GM23338 (cell line): ENCODE measurements around the gene CUX1. TPM values are rescaled to one million over a fixed set of nuclear protein-coding genes. Genes with fewer than 3 reads are reported as not detected.

ENCODE experiments used
- ATAC-seq: fragments of 200-7000 bp; cut with Tn5 transposase; 3 replicates; pipeline ENCODE4 v1.9.1; 2020
- DNase-seq: peaks from one replicate; pipeline ENCODE4 v3.0.0-alpha.2; 2015; ENCODE audit warnings: low spot score
- H2AFZ ChIP-seq: fragments of 200-600 bp; sonication (generic); 2 replicates; pipeline ENCODE4 v1.8.0; 2016; ENCODE audit warnings: antibody characterized with exemption, mild to moderate bottlenecking, moderate library complexity
- H3F3A ChIP-seq: fragments of 200-600 bp; sonication (generic); replicated peaks from 2 replicates; pipeline ENCODE4 v1.8.0; 2017; ENCODE audit warnings: antibody characterized with exemption, mixed run types, low read depth
- H3K27ac ChIP-seq: fragments of 200-600 bp; sonication (generic); 2 replicates; pipeline ENCODE4 v1.6.1; 2016; ENCODE audit warnings: low read depth
- H3K27me3 ChIP-seq: fragments of 200-600 bp; sonication (generic); 2 replicates; pipeline ENCODE4 v1.8.0; 2016; ENCODE audit warnings: mild to moderate bottlenecking, mixed run types, moderate library complexity; ENCODE audit not compliant: insufficient read depth
- H3K36me3 ChIP-seq: fragments of 200-600 bp; sonication (generic); 2 replicates; pipeline ENCODE4 v1.8.0; 2016; ENCODE audit warnings: mild to moderate bottlenecking; ENCODE audit not compliant: insufficient read depth
- H3K4me1 ChIP-seq: fragments of 200-600 bp; sonication (generic); 2 replicates; pipeline ENCODE4 v1.8.0; 2016; ENCODE audit warnings: mild to moderate bottlenecking, moderate library complexity; ENCODE audit not compliant: insufficient read depth
- H3K4me2 ChIP-seq: fragments of 200-600 bp; sonication (generic); 2 replicates; pipeline ENCODE4 v1.7.1; 2017; ENCODE audit warnings: mixed run types
- H3K4me3 ChIP-seq: fragments of 200-600 bp; sonication (generic); 2 replicates; pipeline ENCODE4 v1.6.1; 2016; ENCODE audit warnings: mixed run types
- H3K79me2 ChIP-seq: fragments of 200-600 bp; sonication (generic); replicated peaks from 2 replicates; pipeline ENCODE4 v1.8.0; 2017; ENCODE audit warnings: mild to moderate bottlenecking; ENCODE audit not compliant: insufficient read depth
- H3K9me2 ChIP-seq: fragments of 200-600 bp; sonication (generic); 2 replicates; pipeline ENCODE4 v1.8.0; 2017; ENCODE audit not compliant: insufficient read depth
- H4K20me1 ChIP-seq: fragments of 200-600 bp; sonication (generic); replicated peaks from 2 replicates; pipeline ENCODE4 v1.8.0; 2017; ENCODE audit warnings: mild to moderate bottlenecking; ENCODE audit not compliant: insufficient read depth
- H3K27ac Mint-ChIP-seq: 2 replicates; pipeline ENCODE4 v1.8.0; 2020; ENCODE audit warnings: inconsistent platforms, mild to moderate bottlenecking, moderate library complexity, mixed read lengths
- H3K27me3 Mint-ChIP-seq: 3 replicates; pipeline ENCODE4 v1.8.0; 2022; ENCODE audit warnings: low read depth, mild to moderate bottlenecking, moderate library complexity, mixed read lengths, inconsistent platforms; ENCODE audit not compliant: insufficient read depth, poor library complexity
- H3K36me3 Mint-ChIP-seq: 3 replicates; pipeline ENCODE4 v1.8.0; 2021; ENCODE audit warnings: low read depth, mild to moderate bottlenecking, inconsistent platforms, moderate library complexity, mixed read lengths
- H3K4me1 Mint-ChIP-seq: 3 replicates; pipeline ENCODE4 v1.8.0; 2020; ENCODE audit warnings: mild to moderate bottlenecking, inconsistent platforms, mixed read lengths
- H3K4me3 Mint-ChIP-seq: 3 replicates; pipeline ENCODE4 v1.8.0; 2021; ENCODE audit warnings: moderate library complexity, mild to moderate bottlenecking, inconsistent platforms, mixed read lengths
- H3K9me3 Mint-ChIP-seq: 3 replicates; pipeline ENCODE4 v1.8.0; 2020; ENCODE audit warnings: moderate library complexity, mild to moderate bottlenecking, inconsistent platforms, mixed read lengths
- CREB1 ChIP-seq: fragments of 250-450 bp; sonication (Bioruptor Pico); IDR thresholded peaks from 2 replicates; pipeline ENCODE4 v1.5.0; 2020; ENCODE audit warnings: low read depth, mild to moderate bottlenecking, moderate library complexity
- EZH2 ChIP-seq: fragments of 200-600 bp; sonication (generic); IDR thresholded peaks from one replicate; pipeline ENCODE4 v1.8.0; 2017; ENCODE audit warnings: antibody characterized with exemption, mild to moderate bottlenecking, low read depth; ENCODE audit not compliant: unreplicated experiment
- EZH2phosphoT487 ChIP-seq: fragments of 200-600 bp; sonication (generic); IDR thresholded peaks from one replicate; pipeline ENCODE4 v1.8.1; 2018; ENCODE audit warnings: antibody characterized with exemption; ENCODE audit not compliant: unreplicated experiment
- JUNB ChIP-seq: IDR thresholded peaks from one replicate; pipeline ENCODE4 v1.6.1; 2016; ENCODE audit warnings: antibody characterized with exemption; ENCODE audit not compliant: unreplicated experiment
- NANOG ChIP-seq: IDR thresholded peaks from 2 replicates; pipeline ENCODE4 v1.6.1; 2016; ENCODE audit warnings: antibody characterized with exemption, borderline replicate concordance
- POLR2AphosphoS5 ChIP-seq: IDR thresholded peaks from 2 replicates; pipeline ENCODE4 v1.6.1; 2016; ENCODE audit warnings: antibody characterized with exemption, low read depth
- STAT1 ChIP-seq: IDR thresholded peaks from one replicate; pipeline ENCODE4 v1.6.1; 2016; ENCODE audit warnings: antibody characterized with exemption; ENCODE audit not compliant: unreplicated experiment
- ZNF114 ChIP-seq: fragments of 250-450 bp; sonication (Bioruptor Pico); IDR thresholded peaks from 2 replicates; pipeline ENCODE4 v1.5.0; 2020; ENCODE audit warnings: mild to moderate bottlenecking, moderate library complexity
- ZNF331 ChIP-seq: fragments of 250-450 bp; sonication (Bioruptor Pico); IDR thresholded peaks from 2 replicates; pipeline ENCODE4 v1.5.0; 2020; ENCODE audit warnings: low read depth, mild to moderate bottlenecking, moderate library complexity
- ZNF462 ChIP-seq: fragments of 250-450 bp; sonication (Bioruptor Pico); IDR thresholded peaks from 2 replicates; pipeline ENCODE4 v1.5.0; 2020; ENCODE audit warnings: mild to moderate bottlenecking, moderate library complexity
- polyA plus RNA-seq: library from polyadenylated mRNA; unstranded; fragments of >200 nt; fragmentation: Nextera tagmentation; extraction: Ambion mirVana; gene quantifications from 2 replicates; pipeline ENCODE4 v1.2.1, GENCODE V29; 2016
- total RNA-seq: library from RNA; depleted of rRNA; stranded (reverse); fragments of >200 nt; shearing (Covaris generic); gene quantifications from 2 replicates; pipeline ENCODE4 v1.2.3, GENCODE V29; 2014
- TF ChIP-seq, protein P1 (sequence below): IDR thresholded peaks from 2 replicates; pipeline ENCODE4 v1.6.1; 2016; ENCODE audit warnings: antibody characterized with exemption
- TF ChIP-seq, protein P2 (sequence below), 2 experiments: fragments of 200-600 bp in 1 of 2; sonication (generic) in 1 of 2; conservative IDR thresholded peaks; 2 replicates each; pipeline versions ENCODE4 v1.5.1 to v1.6.1; 2016 to 2017; ENCODE audit warnings: antibody characterized with exemption in 2 of 2, low read depth in 2 of 2, mild to moderate bottlenecking in 2 of 2, moderate library complexity in 1 of 2
- TF ChIP-seq, protein P3 (sequence below): IDR thresholded peaks from one replicate; pipeline ENCODE4 v1.6.1; 2018; ENCODE audit warnings: antibody characterized with exemption; ENCODE audit not compliant: unreplicated experiment

Gene CUX1
- total and polyA plus RNA-seq, 2 experiments from 2014 or later: 49.9 to 64.0 TPM

DNA sequence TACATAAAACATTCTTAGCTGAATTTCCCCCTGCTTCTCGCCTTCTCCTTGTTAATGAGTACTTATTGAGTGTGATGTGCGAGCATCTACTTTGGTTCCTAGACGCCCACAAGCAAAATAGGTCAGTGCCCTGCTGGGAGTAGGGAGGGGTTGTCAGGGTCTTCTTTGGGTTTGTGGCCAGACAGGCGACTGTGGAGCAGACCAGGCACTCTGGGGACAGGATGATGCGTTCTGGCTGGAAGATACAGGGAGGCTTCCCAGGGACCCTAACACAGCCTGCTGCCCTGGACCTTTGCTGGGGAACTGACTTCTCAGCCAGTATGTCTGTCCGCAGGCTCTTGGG is 227.2 kb downstream of the CUX1 start:
- Mint-ChIP-seq H3K4me1 (0 out of 3 replicates have a peak, but pooled peaks cover 3% of the 10 kb centered on the region), H3K9me3 (no peaks in the 10 kb centered on the region), H3K4me3 (no peak overlapping the region), H3K27ac (no peak overlapping the region), H3K36me3 (no peaks in the 10 kb centered on the region; the same call in 2 of the 3 replicates), H3K27me3 (peaks cover 5% of the 10 kb centered on the region)
- no peak overlapping the region for H2AFZ ChIP-seq
- ATAC-seq: no peak
- no peaks in the 10 kb centered on the region for H3K4me1 ChIP-seq
- TF ChIP-seq POLR2AphosphoS5: no peak
- TF ChIP-seq, protein P1, sequence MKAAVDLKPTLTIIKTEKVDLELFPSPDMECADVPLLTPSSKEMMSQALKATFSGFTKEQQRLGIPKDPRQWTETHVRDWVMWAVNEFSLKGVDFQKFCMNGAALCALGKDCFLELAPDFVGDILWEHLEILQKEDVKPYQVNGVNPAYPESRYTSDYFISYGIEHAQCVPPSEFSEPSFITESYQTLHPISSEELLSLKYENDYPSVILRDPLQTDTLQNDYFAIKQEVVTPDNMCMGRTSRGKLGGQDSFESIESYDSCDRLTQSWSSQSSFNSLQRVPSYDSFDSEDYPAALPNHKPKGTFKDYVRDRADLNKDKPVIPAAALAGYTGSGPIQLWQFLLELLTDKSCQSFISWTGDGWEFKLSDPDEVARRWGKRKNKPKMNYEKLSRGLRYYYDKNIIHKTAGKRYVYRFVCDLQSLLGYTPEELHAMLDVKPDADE: no peak
- no peak for TF ChIP-seq ZNF462
- no peak for TF ChIP-seq STAT1
- TF ChIP-seq EZH2phosphoT487: no peak
- no peak for TF ChIP-seq CREB1 (CRISPR knock-in tag)
- TF ChIP-seq, protein P2, sequence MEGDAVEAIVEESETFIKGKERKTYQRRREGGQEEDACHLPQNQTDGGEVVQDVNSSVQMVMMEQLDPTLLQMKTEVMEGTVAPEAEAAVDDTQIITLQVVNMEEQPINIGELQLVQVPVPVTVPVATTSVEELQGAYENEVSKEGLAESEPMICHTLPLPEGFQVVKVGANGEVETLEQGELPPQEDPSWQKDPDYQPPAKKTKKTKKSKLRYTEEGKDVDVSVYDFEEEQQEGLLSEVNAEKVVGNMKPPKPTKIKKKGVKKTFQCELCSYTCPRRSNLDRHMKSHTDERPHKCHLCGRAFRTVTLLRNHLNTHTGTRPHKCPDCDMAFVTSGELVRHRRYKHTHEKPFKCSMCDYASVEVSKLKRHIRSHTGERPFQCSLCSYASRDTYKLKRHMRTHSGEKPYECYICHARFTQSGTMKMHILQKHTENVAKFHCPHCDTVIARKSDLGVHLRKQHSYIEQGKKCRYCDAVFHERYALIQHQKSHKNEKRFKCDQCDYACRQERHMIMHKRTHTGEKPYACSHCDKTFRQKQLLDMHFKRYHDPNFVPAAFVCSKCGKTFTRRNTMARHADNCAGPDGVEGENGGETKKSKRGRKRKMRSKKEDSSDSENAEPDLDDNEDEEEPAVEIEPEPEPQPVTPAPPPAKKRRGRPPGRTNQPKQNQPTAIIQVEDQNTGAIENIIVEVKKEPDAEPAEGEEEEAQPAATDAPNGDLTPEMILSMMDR (conservative IDR thresholded peaks at IDR 0.05; ENCODE audit: low read depth in 2 of 2): no peak
- TF ChIP-seq NANOG: no peak
- TF ChIP-seq ZNF331 (CRISPR knock-in tag): no peak
- no peak for TF ChIP-seq EZH2
- TF ChIP-seq ZNF114 (CRISPR knock-in tag): no peak
- TF ChIP-seq JUNB: no peak
- TF ChIP-seq, protein P3, sequence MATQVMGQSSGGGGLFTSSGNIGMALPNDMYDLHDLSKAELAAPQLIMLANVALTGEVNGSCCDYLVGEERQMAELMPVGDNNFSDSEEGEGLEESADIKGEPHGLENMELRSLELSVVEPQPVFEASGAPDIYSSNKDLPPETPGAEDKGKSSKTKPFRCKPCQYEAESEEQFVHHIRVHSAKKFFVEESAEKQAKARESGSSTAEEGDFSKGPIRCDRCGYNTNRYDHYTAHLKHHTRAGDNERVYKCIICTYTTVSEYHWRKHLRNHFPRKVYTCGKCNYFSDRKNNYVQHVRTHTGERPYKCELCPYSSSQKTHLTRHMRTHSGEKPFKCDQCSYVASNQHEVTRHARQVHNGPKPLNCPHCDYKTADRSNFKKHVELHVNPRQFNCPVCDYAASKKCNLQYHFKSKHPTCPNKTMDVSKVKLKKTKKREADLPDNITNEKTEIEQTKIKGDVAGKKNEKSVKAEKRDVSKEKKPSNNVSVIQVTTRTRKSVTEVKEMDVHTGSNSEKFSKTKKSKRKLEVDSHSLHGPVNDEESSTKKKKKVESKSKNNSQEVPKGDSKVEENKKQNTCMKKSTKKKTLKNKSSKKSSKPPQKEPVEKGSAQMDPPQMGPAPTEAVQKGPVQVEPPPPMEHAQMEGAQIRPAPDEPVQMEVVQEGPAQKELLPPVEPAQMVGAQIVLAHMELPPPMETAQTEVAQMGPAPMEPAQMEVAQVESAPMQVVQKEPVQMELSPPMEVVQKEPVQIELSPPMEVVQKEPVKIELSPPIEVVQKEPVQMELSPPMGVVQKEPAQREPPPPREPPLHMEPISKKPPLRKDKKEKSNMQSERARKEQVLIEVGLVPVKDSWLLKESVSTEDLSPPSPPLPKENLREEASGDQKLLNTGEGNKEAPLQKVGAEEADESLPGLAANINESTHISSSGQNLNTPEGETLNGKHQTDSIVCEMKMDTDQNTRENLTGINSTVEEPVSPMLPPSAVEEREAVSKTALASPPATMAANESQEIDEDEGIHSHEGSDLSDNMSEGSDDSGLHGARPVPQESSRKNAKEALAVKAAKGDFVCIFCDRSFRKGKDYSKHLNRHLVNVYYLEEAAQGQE: no peak
- H4K20me1 ChIP-seq: peaks cover 17% of the 10 kb centered on the region; the same call in 1 of the 2 replicates
- H3K9me2 ChIP-seq: no peaks in the 10 kb centered on the region
- H3F3A ChIP-seq: no peaks in the 10 kb centered on the region
- no peaks in the 10 kb centered on the region for H3K36me3 ChIP-seq
- H3K4me2 ChIP-seq: no peak overlapping the region
- no peak for DNase-seq
- H3K27me3 ChIP-seq: no peaks in the 10 kb centered on the region
- peaks cover 19% of the 10 kb centered on the region for H3K79me2 ChIP-seq
- H3K4me3 ChIP-seq: no peak overlapping the region
- H3K27ac ChIP-seq: no peak overlapping the region
